A673 (cell line): ENCODE results near the gene RAB27B. TPM values are rescaled to one million over a fixed set of nuclear protein-coding genes. Genes with fewer than 3 reads are reported as not detected.
A peak's percentile ranks its signal among the peaks of the same experiment; 100 is the strongest.

Experiments
- Bru-seq: library from RNA; stranded (reverse); fragments of 400-500 nt; gene quantifications from one replicate; lab custom pipeline; 2021; lab: Mats Ljungman, UMichigan
- BruChase-seq, 2 experiments: library from RNA; stranded (reverse); fragments of 400-500 nt; gene quantifications; one replicate each; lab custom pipeline; 2021; lab: Mats Ljungman, UMichigan
- BruUV-seq: library from RNA; stranded (reverse); fragments of 400-500 nt; replicated peaks from 2 replicates; lab custom pipeline; 2021; lab: Mats Ljungman, UMichigan
- CTCF ChIA-PET: fragments of 300-600 bp; sonication (Branson Sonifier 250); formaldehyde crosslinking; loops from one replicate; lab custom pipeline; 2022; ENCODE audit warnings: antibody characterized with exemption; lab: Charles Lee
- POLR2A ChIA-PET: fragments of 300-600 bp; sonication (Branson Sonifier 250); formaldehyde crosslinking; loops from one replicate; lab custom pipeline; 2022; ENCODE audit warnings: antibody characterized with exemption; ENCODE audit not compliant: low non-redundant PET; lab: Charles Lee
- DNase-seq: peaks from one replicate; pipeline ENCODE4 v3.0.0-alpha.2; 2015; ENCODE audit warnings: low spot score
- H3K27ac ChIP-seq: fragments of 200-600 bp; sonication (generic); 2 replicates; pipeline ENCODE4 v1.5.1; 2016; ENCODE audit warnings: mixed run types, low read depth, mild to moderate bottlenecking, mixed read lengths, antibody characterized with exemption, low read length; ENCODE audit not compliant: poor library complexity, severe bottlenecking
- H3K27me3 ChIP-seq: fragments of 200-600 bp; sonication (generic); replicated peaks from 2 replicates; pipeline ENCODE4 v1.6.1; 2017; ENCODE audit warnings: mixed run types, low read depth, mild to moderate bottlenecking, mixed read lengths, antibody characterized with exemption, low read length; ENCODE audit not compliant: insufficient read depth, poor library complexity
- H3K36me3 ChIP-seq: fragments of 200-600 bp; sonication (generic); 2 replicates; pipeline ENCODE4 v1.6.1; 2016; ENCODE audit warnings: mixed run types, mild to moderate bottlenecking, mixed read lengths, antibody characterized with exemption, low read length; ENCODE audit not compliant: insufficient read depth, poor library complexity, severe bottlenecking
- H3K4me1 ChIP-seq: fragments of 200-600 bp; sonication (generic); 2 replicates; pipeline ENCODE4 v1.6.1; 2017; ENCODE audit warnings: mixed run types, mild to moderate bottlenecking, mixed read lengths, antibody characterized with exemption, low read length; ENCODE audit not compliant: insufficient read depth, poor library complexity, severe bottlenecking
- H3K4me3 ChIP-seq: fragments of 200-600 bp; sonication (generic); 2 replicates; pipeline ENCODE4 v1.5.1; 2016; ENCODE audit warnings: low read depth, mixed run types, mild to moderate bottlenecking, mixed read lengths, low read length; ENCODE audit not compliant: poor library complexity, severe bottlenecking
- H3K9me3 ChIP-seq: fragments of 200-600 bp; sonication (generic); 2 replicates; pipeline ENCODE4 v1.6.1; 2016; ENCODE audit warnings: mixed run types, low read depth, mild to moderate bottlenecking, mixed read lengths, antibody characterized with exemption, low read length; ENCODE audit not compliant: poor library complexity, severe bottlenecking
- CTCF ChIP-seq: fragments of 300-800, 200-600 bp; sonication (generic); conservative IDR thresholded peaks from 2 replicates; pipeline ENCODE4 v1.5.1; 2017; ENCODE audit warnings: low read depth, mild to moderate bottlenecking, antibody characterized with exemption, low read length, moderate library complexity, mixed read lengths
- EZH2 ChIP-seq: fragments of 200-600 bp; sonication (generic); IDR thresholded peaks from 2 replicates; pipeline ENCODE4 v1.6.1; 2017; ENCODE audit warnings: borderline replicate concordance, low read depth, mild to moderate bottlenecking, mixed read lengths, antibody characterized with exemption, low read length; ENCODE audit not compliant: poor library complexity, severe bottlenecking
- intact Hi-C: fragments of 100-400 bp; cut with micrococcal nuclease; formaldehyde crosslinking; loops from one replicate; pipeline ENCODE4 v1.10.0; 2022; ENCODE audit not compliant: unreplicated experiment
- long read RNA-seq: library from polyadenylated mRNA; stranded (forward); transcript quantifications from one replicate; pipeline ENCODE4 v2.0.0, GENCODE V29; 2022
- total RNA-seq: library from RNA; stranded (reverse); gene quantifications from 2 replicates; pipeline ENCODE4 v1.2.3, GENCODE V29; 2021

Gene RAB27B
- total RNA-seq (0.04 TPM in 1 of 2 replicates, not detected in the other), Bru-seq, nascent RNA (percentile 5 among the genes with signal in this experiment), BruChase-seq, experiment 1, labeled RNA remaining after a 2-hour chase (percentile 3 among the genes with signal in this experiment), BruChase-seq, experiment 2, labeled RNA remaining after a 6-hour chase (percentile 5 among the genes with signal in this experiment)
- long read RNA-seq = 0 reads

GRCh38 chr18:54828281-54828881, at the start of gene RAB27B:
RAB27B (plus strand) TSS chr18:54828477; CDS start chr18:54877586, 49,109 bp downstream.
- no TSS peak for BruUV-seq
- ChIA-PET POLR2A (interaction anchor here (0.7 kb wide), 1 partner anchor 149 kb away, joined by 3 read pairs; no protein-coding TSS in a partner anchor), CTCF (no interaction called here)
- Histone ChIP-seq H3K27me3 (peaks cover 5% of the 10 kb centered on the region), H3K36me3 (no peaks in the 10 kb centered on the region), H3K9me3 (no peaks in the 10 kb centered on the region), H3K4me1 (no peaks in the 10 kb centered on the region), H3K4me3 (peak within 1 kb of the TSS; percentile 41), H3K27ac (no peak within 1 kb of the TSS)
- peak; percentile 68 for DNase-seq
- TF ChIP-seq CTCF = no peak
- no peak for TF ChIP-seq EZH2
- intact Hi-C loops = no loop called here

- ChIA-PET POLR2A (no interaction called here), CTCF (no interaction called here)
- H3K4me1 ChIP-seq = no peaks in the 10 kb centered on the region
- H3K27me3 ChIP-seq = no peaks in the 10 kb centered on the region
- no peak overlapping the region for H3K27ac ChIP-seq
- H3K36me3 ChIP-seq = no peaks in the 10 kb centered on the region
- no peaks in the 10 kb centered on the region for H3K9me3 ChIP-seq
- H3K4me3 ChIP-seq = no peak overlapping the region
- DNase-seq = no peak
- intact Hi-C loops = no loop called here
- BruUV-seq = no TSS peak
- TF ChIP-seq CTCF = no peak
- TF ChIP-seq EZH2 = no peak
Measured at GRCh38 chr18:54780285-54780861, 47.9 kb upstream of the RAB27B start.

- H3K4me3 ChIP-seq = no peak overlapping the region
- no TSS peak for BruUV-seq
- DNase-seq = no peak
- TF ChIP-seq EZH2 (no peak), CTCF (no peak)
- no peaks in the 10 kb centered on the region for H3K27me3 ChIP-seq
- POLR2A ChIA-PET = no interaction called here
- no peaks in the 10 kb centered on the region for H3K36me3 ChIP-seq
- H3K27ac ChIP-seq = no peak overlapping the region
- intact Hi-C loops = no loop called here
- H3K4me1 ChIP-seq = no peaks in the 10 kb centered on the region
- CTCF ChIA-PET = no interaction called here
- H3K9me3 ChIP-seq = no peaks in the 10 kb centered on the region
Measured at GRCh38 chr18:54780970-54781369, 47.3 kb upstream of the RAB27B start.
